ENCODE measurements around the gene TRIM26.
"Not testable (repeated sequence)": the region's sequence is repeated elsewhere in the genome, so short reads cannot be mapped to it uniquely, and the experiment has no call there.

Gene TRIM26

GRCh38 chr6:30212865-30213666, at the start of gene TRIM26:
Gene TRIM26, minus strand, starts transcription at chr6:30213406. Its CDS starts 14,303 bp downstream, at chr6:30199103.
- peak; percentile 93 to 94 for DNase-seq (ENCODE audit: low read depth in 2 of 2)

- DNase-seq (ENCODE audit: low read depth in 2 of 2), result peak; percentile 15 to 50
These were observed 46.9 kb upstream of the TRIM26 start for GRCh38 chr6:30260036-30260504.

- DNase-seq (ENCODE audit: low read depth in 2 of 2), result peak; percentile 45 to 48
These were observed 46.2 kb upstream of the TRIM26 start for GRCh38 chr6:30259140-30260035.

GRCh38 chr6:30258204-30258603, 45.0 kb upstream of the TRIM26 start:
- no peak for DNase-seq (ENCODE audit: low read depth in 2 of 2)

- DNase-seq (ENCODE audit: low read depth in 2 of 2), result not testable (repeated sequence)
These were observed 39.2 kb upstream of the TRIM26 start for GRCh38 chr6:30252417-30252816.

GRCh38 chr6:30244560-30244959, 31.4 kb upstream of the TRIM26 start:
- no peak for DNase-seq (ENCODE audit: low read depth in 2 of 2)

- no peak for DNase-seq (ENCODE audit: low read depth in 2 of 2)
These were observed 25.1 kb upstream of the TRIM26 start for GRCh38 chr6:30238178-30238795.

- no peak for DNase-seq (ENCODE audit: low read depth in 2 of 2)
These were observed 21.1 kb upstream of the TRIM26 start for GRCh38 chr6:30234356-30234755.

GRCh38 chr6:30231067-30231466, 17.9 kb upstream of the TRIM26 start:
- no peak for DNase-seq (ENCODE audit: low read depth in 2 of 2)

GRCh38 chr6:30227763-30228487, 14.7 kb upstream of the TRIM26 start:
- no peak for DNase-seq (ENCODE audit: low read depth in 2 of 2)

GRCh38 chr6:30227242-30227722, 14.1 kb upstream of the TRIM26 start:
- no peak for DNase-seq (ENCODE audit: low read depth in 2 of 2)

- no peak for DNase-seq (ENCODE audit: low read depth in 2 of 2)
These were observed 10.1 kb upstream of the TRIM26 start for GRCh38 chr6:30223339-30223738.

GRCh38 chr6:30221956-30222355, 8.8 kb upstream of the TRIM26 start:
- DNase-seq (ENCODE audit: low read depth in 2 of 2), result not testable (repeated sequence)

- not testable (repeated sequence) for DNase-seq (ENCODE audit: low read depth in 2 of 2)
These were observed 8.2 kb upstream of the TRIM26 start for GRCh38 chr6:30221395-30221794.

- DNase-seq (ENCODE audit: low read depth in 2 of 2), result peak in 1 of 2 donors; percentile 23
These were observed 6.0 kb upstream of the TRIM26 start for GRCh38 chr6:30219244-30219643.

- DNase-seq (ENCODE audit: low read depth in 2 of 2), result no peak
These were observed 2.9 kb upstream of the TRIM26 start for GRCh38 chr6:30216096-30216495.

GRCh38 chr6:30214657-30214982, 1.4 kb upstream of the TRIM26 start:
- no peak for DNase-seq (ENCODE audit: low read depth in 2 of 2)

GRCh38 chr6:30213957-30214656, 901 bp upstream of the TRIM26 start:
- peak; percentile 46 to 71 for DNase-seq (ENCODE audit: low read depth in 2 of 2)

GRCh38 chr6:30213667-30213956, 406 bp upstream of the TRIM26 start:
- no peak for DNase-seq (ENCODE audit: low read depth in 2 of 2)

- DNase-seq (ENCODE audit: low read depth in 2 of 2), result no peak
These were observed 1.3 kb downstream of the TRIM26 start for GRCh38 chr6:30211899-30212298.

- DNase-seq (ENCODE audit: low read depth in 2 of 2), result no peak
These were observed 1.9 kb downstream of the TRIM26 start for GRCh38 chr6:30211306-30211705.
